SK-N-SH treated with all-trans-retinoic acid at 6 μM for 48 hours (cell line): ENCODE data around the gene CA7.

Source experiments
- ARNTL ChIP-seq: fragments of 450-650 bp; formaldehyde crosslinking; IDR thresholded peaks from 2 replicates; pipeline ENCODE4 v1.5.0; 2020; ENCODE audit warnings: low read depth, mild to moderate bottlenecking, moderate library complexity, borderline replicate concordance
- BACH2 ChIP-seq: fragments of 250-450 bp; sonication (Bioruptor Pico); IDR thresholded peaks from 2 replicates; pipeline ENCODE4 v1.9.0; 2021; ENCODE audit warnings: mild to moderate bottlenecking, borderline replicate concordance
- CREB5 ChIP-seq: fragments of 250-450 bp; sonication (Bioruptor Pico); IDR thresholded peaks from 2 replicates; pipeline ENCODE4 v1.5.1; 2020; ENCODE audit warnings: low read depth, mild to moderate bottlenecking, moderate library complexity
- ESRRG ChIP-seq: fragments of 250-450 bp; sonication (Bioruptor Pico); IDR thresholded peaks from 2 replicates; pipeline ENCODE4 v1.6.1; 2021; ENCODE audit warnings: mild to moderate bottlenecking
- PATZ1 ChIP-seq: fragments of 250-450 bp; sonication (Bioruptor Pico); IDR thresholded peaks from 2 replicates; pipeline ENCODE4 v1.8.0; 2020; ENCODE audit warnings: mild to moderate bottlenecking, moderate library complexity, borderline replicate concordance
- POU6F1 ChIP-seq: fragments of 250-450 bp; sonication (Bioruptor Pico); IDR thresholded peaks from 2 replicates; pipeline ENCODE4 v1.8.0; 2021; ENCODE audit warnings: low read depth, mild to moderate bottlenecking, moderate library complexity, borderline replicate concordance
- PPARA ChIP-seq: fragments of 250-450 bp; sonication (Bioruptor Pico); IDR thresholded peaks from 2 replicates; pipeline ENCODE4 v1.5.0; 2020; ENCODE audit warnings: mild to moderate bottlenecking, borderline replicate concordance
- RARB ChIP-seq: fragments of 250-450 bp; sonication (Bioruptor Pico); IDR thresholded peaks from 2 replicates; pipeline ENCODE4 v1.8.0; 2021; ENCODE audit warnings: mild to moderate bottlenecking, moderate library complexity
- TOX ChIP-seq: fragments of 250-450 bp; sonication (Bioruptor Pico); IDR thresholded peaks from 2 replicates; pipeline ENCODE4 v1.8.0; 2021; ENCODE audit warnings: mild to moderate bottlenecking, moderate library complexity, borderline replicate concordance
- TSHZ2 ChIP-seq: fragments of 250-450 bp; sonication (Bioruptor Pico); IDR thresholded peaks from 2 replicates; pipeline ENCODE4 v1.5.0; 2020; ENCODE audit warnings: mild to moderate bottlenecking, moderate library complexity
- ZFP30 ChIP-seq: fragments of 450-650 bp; formaldehyde crosslinking; IDR thresholded peaks from 2 replicates; pipeline ENCODE4 v1.5.0; 2022; ENCODE audit warnings: mild to moderate bottlenecking, moderate library complexity
- ZNF70 ChIP-seq: fragments of 450-650 bp; formaldehyde crosslinking; IDR thresholded peaks from 2 replicates; pipeline ENCODE4 v1.5.0; 2020; ENCODE audit warnings: mild to moderate bottlenecking, moderate library complexity
- TF ChIP-seq, protein P1 (sequence below): fragments of 250-450 bp; sonication (Bioruptor Pico); IDR thresholded peaks from 2 replicates; pipeline ENCODE4 v1.5.1; 2021; ENCODE audit warnings: mild to moderate bottlenecking, moderate library complexity

DNA sequence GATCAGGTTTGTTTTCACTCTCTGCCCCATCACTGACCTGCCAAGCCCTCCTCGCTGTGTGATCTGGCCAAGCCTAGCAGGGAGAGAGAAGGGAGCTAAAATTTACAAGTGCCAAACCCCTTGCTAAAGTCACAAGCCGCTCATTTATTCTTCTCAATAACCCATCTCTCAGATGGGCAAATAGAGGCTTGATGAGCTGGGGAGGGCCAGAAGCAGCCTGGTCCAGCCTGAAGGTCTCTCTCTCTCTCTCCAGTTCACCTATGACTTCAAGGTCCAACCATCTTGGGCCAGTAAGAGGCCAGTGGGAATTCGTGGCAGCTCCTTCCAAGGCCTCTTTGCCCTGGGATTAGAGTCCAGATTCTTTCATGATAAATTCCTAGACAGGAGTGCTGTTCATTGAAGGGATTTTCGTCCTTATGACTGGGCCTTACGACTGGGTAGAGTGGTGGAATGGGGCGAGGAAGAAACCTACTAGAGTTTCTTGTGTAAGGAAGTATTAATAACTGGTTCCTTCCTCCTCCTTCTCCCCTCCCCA, 3.4 kb downstream of the CA7 start:
- TF ChIP-seq, protein P1, sequence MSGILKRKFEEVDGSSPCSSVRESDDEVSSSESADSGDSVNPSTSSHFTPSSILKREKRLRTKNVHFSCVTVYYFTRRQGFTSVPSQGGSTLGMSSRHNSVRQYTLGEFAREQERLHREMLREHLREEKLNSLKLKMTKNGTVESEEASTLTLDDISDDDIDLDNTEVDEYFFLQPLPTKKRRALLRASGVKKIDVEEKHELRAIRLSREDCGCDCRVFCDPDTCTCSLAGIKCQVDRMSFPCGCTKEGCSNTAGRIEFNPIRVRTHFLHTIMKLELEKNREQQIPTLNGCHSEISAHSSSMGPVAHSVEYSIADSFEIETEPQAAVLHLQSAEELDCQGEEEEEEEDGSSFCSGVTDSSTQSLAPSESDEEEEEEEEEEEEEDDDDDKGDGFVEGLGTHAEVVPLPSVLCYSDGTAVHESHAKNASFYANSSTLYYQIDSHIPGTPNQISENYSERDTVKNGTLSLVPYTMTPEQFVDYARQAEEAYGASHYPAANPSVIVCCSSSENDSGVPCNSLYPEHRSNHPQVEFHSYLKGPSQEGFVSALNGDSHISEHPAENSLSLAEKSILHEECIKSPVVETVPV (CRISPR knock-in tag): no peak
- TF ChIP-seq ARNTL (CRISPR knock-in tag): no peak
- TF ChIP-seq PATZ1: no peak
- no peak for TF ChIP-seq PPARA
- no peak for TF ChIP-seq TSHZ2 (CRISPR knock-in tag)
- TF ChIP-seq ZNF70 (CRISPR knock-in tag): no peak
- TF ChIP-seq CREB5: no peak
- no peak for TF ChIP-seq ZFP30 (CRISPR knock-in tag)
- no peak for TF ChIP-seq POU6F1 (CRISPR knock-in tag)
- no peak for TF ChIP-seq ESRRG (CRISPR knock-in tag)
- TF ChIP-seq RARB (CRISPR knock-in tag): no peak
- TF ChIP-seq BACH2 (CRISPR knock-in tag): no peak
- no peak for TF ChIP-seq TOX (CRISPR knock-in tag)
